Epithelial cell of proximal tubule (primary cell): ENCODE measurements around the gene MAPK13. TPM values are rescaled to one million over a fixed set of nuclear protein-coding genes. Genes with fewer than 3 reads are reported as not detected.

Experiments
- DNase-seq: peaks from one replicate; pipeline ENCODE4 v3.0.0-alpha.2; 2011; ENCODE audit warnings: low read depth
- H3K4me3 ChIP-seq: 2 replicates; pipeline ENCODE4 v1.5.1; 2011; ENCODE audit warnings: low read depth, mild to moderate bottlenecking, low read length
- total RNA-seq: library from RNA; depleted of rRNA; stranded (reverse); fragments of >200 nt; gene quantifications from 2 replicates; pipeline ENCODE4 v1.2.3, GENCODE V29; 2015
- TF ChIP-seq, protein P1 (sequence below): conservative IDR thresholded peaks from 2 replicates; pipeline ENCODE4 v1.5.1; 2012; ENCODE audit warnings: low read depth, mild to moderate bottlenecking, low read length

Gene MAPK13
- total RNA-seq, 1 donor from 2014 or later = 44.6 TPM

DNA sequence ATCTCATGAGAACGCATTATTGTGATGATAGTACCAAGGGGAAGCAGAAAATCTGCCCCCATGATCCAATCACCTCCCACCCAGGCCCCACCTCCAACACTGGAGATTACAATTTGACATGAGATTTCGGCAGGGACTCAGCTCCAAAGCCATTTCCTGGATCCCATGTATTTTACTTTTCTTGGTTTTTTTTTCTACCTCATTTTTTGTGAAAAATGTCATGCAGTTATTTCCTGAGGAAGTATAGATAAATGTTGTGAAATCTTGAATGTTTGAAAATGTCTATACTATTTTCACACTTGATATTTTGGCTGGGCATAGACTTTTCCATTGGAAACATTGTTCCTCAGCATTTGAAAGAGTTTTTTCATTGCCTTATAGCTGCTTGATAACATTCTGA is 57.1 kb downstream of the MAPK13 start:
- TF ChIP-seq, protein P1, sequence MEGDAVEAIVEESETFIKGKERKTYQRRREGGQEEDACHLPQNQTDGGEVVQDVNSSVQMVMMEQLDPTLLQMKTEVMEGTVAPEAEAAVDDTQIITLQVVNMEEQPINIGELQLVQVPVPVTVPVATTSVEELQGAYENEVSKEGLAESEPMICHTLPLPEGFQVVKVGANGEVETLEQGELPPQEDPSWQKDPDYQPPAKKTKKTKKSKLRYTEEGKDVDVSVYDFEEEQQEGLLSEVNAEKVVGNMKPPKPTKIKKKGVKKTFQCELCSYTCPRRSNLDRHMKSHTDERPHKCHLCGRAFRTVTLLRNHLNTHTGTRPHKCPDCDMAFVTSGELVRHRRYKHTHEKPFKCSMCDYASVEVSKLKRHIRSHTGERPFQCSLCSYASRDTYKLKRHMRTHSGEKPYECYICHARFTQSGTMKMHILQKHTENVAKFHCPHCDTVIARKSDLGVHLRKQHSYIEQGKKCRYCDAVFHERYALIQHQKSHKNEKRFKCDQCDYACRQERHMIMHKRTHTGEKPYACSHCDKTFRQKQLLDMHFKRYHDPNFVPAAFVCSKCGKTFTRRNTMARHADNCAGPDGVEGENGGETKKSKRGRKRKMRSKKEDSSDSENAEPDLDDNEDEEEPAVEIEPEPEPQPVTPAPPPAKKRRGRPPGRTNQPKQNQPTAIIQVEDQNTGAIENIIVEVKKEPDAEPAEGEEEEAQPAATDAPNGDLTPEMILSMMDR = no peak

More for the DNA sequence above, 57.1 kb downstream of the MAPK13 start:
- no peak overlapping the region for H3K4me3 ChIP-seq
- DNase-seq = no peak

Other genes starting within 250 kb of the MAPK13 start
- gene SRPK1, start 209.4 kb upstream of the MAPK13 start, total RNA-seq = 103 and 115 TPM in 2 replicates
- 1.4 TPM in 1 of 2 replicates, not detected in the other for gene SLC26A8, start 105.9 kb upstream of the MAPK13 start, total RNA-seq
- gene MAPK14, start 102.7 kb upstream of the MAPK13 start, total RNA-seq = 27.3 and 36.5 TPM in 2 replicates
- 7.1 and 11.4 TPM in 2 replicates for gene BRPF3, start 66.2 kb downstream of the MAPK13 start, total RNA-seq
- gene PNPLA1, start 139.5 kb downstream of the MAPK13 start, total RNA-seq = not detected in 2 replicates
- under 0.01 TPM in 1 of 2 replicates, not detected in the other for gene BNIP5, start 206.4 kb downstream of the MAPK13 start, total RNA-seq